H4 (cell line): ENCODE data around the gene ITSN2. TPM values are rescaled to one million over a fixed set of nuclear protein-coding genes. Genes with fewer than 3 reads are reported as not detected.
"Not testable (repeated sequence)": the region's sequence is repeated elsewhere in the genome, so short reads cannot be mapped to it uniquely, and the experiment has no call there.

ENCODE experiments used
- DNase-seq: peaks from one replicate; pipeline ENCODE4 v3.0.0-alpha.2; 2015; ENCODE audit warnings: low spot score
- total RNA-seq: library from RNA; depleted of rRNA; stranded (reverse); fragments of >200 nt; shearing (Covaris generic); gene quantifications from 2 replicates; pipeline ENCODE4 v1.2.3, GENCODE V29; 2014; rRNA removed

The ITSN2 gene
- 5.5 and 8.9 TPM in 2 replicates for total RNA-seq

GRCh38 chr2:24360050-24360962 lies at the start of gene ITSN2:
ITSN2 (minus strand) TSS chr2:24360536; CDS start chr2:24328082, 32,454 bp downstream.
- peak; percentile 29 for DNase-seq

GRCh38 chr2:24409171-24409570 lies 48.8 kb upstream of the ITSN2 start:
- no peak for DNase-seq

GRCh38 chr2:24408704-24409103 lies 48.4 kb upstream of the ITSN2 start:
- DNase-seq, result not testable (repeated sequence)

GRCh38 chr2:24404491-24404921 lies 44.2 kb upstream of the ITSN2 start:
- DNase-seq, result no peak

- no peak for DNase-seq
Observed at GRCh38 chr2:24403832-24404212, 43.5 kb upstream of the ITSN2 start.

- DNase-seq, result no peak
Observed at GRCh38 chr2:24403168-24403831, 43.0 kb upstream of the ITSN2 start.

- DNase-seq, result no peak
Observed at GRCh38 chr2:24402242-24403097, 42.1 kb upstream of the ITSN2 start.

- no peak for DNase-seq
Observed at GRCh38 chr2:24400207-24400907, 40.0 kb upstream of the ITSN2 start.

- DNase-seq, result no peak
Observed at GRCh38 chr2:24399434-24400206, 39.3 kb upstream of the ITSN2 start.

GRCh38 chr2:24394998-24395397 lies 34.7 kb upstream of the ITSN2 start:
- DNase-seq, result no peak

- DNase-seq, result no peak
Observed at GRCh38 chr2:24392542-24393059, 32.3 kb upstream of the ITSN2 start.

- no peak for DNase-seq
Observed at GRCh38 chr2:24385366-24385765, 25.0 kb upstream of the ITSN2 start.

- DNase-seq, result peak; percentile 49
Observed at GRCh38 chr2:24382363-24383073, 22.2 kb upstream of the ITSN2 start.

GRCh38 chr2:24380820-24381219 lies 20.5 kb upstream of the ITSN2 start:
- DNase-seq, result no peak

GRCh38 chr2:24375349-24376087 lies 15.2 kb upstream of the ITSN2 start:
- peak; percentile 11 for DNase-seq

- DNase-seq, result no peak
Observed at GRCh38 chr2:24374301-24374700, 14.0 kb upstream of the ITSN2 start.

GRCh38 chr2:24372033-24372432 lies 11.7 kb upstream of the ITSN2 start:
- DNase-seq, result no peak

GRCh38 chr2:24365826-24366225 lies 5.5 kb upstream of the ITSN2 start:
- no peak for DNase-seq

GRCh38 chr2:24365051-24365450 lies 4.7 kb upstream of the ITSN2 start:
- DNase-seq, result no peak
